Left lung (tissue), 14 donors: ENCODE measurements around the gene ZBTB45. TPM values are rescaled to one million over a fixed set of nuclear protein-coding genes. Genes with fewer than 3 reads are reported as not detected.
A peak's percentile ranks its signal among the peaks of the same experiment; 100 is the strongest.

Experiments
- ATAC-seq: fragments of 200-7000 bp; cut with Tn5 transposase; one replicate; pipeline ENCODE4 v1.9.1; 2020; ENCODE audit warnings: moderate library complexity
- DNase-seq, 4 donors: peaks; one replicate each; pipeline ENCODE4 v3.0.0-alpha.2; 2013 to 2020
- H3K27ac ChIP-seq, 2 donors: fragments of 200-600 bp; sonication (generic) in 1 of 2; one replicate each; pipeline versions ENCODE4 v1.5.0 to v1.8.0; 2020 to 2021
- H3K27me3 ChIP-seq, 2 donors: fragments of 200-600 bp; sonication (generic) in 1 of 2; one replicate each; pipeline versions ENCODE4 v1.5.0 to v1.8.0; 2020 to 2021
- H3K36me3 ChIP-seq, 2 donors: fragments of 200-600 bp; sonication (generic) in 1 of 2; one replicate each; pipeline versions ENCODE4 v1.5.0 to v1.8.0; 2020 to 2021
- H3K4me1 ChIP-seq, 2 donors: fragments of 200-600 bp; one replicate each; pipeline ENCODE4 v1.8.0; 2021
- H3K4me3 ChIP-seq, 2 donors: fragments of 200-600 bp; sonication (generic) in 1 of 2; one replicate each; pipeline versions ENCODE4 v1.5.0 to v1.8.0; 2020 to 2021; ENCODE audit warnings: mild to moderate bottlenecking in 1 of 2
- H3K9me3 ChIP-seq, 2 donors: fragments of 200-600 bp; sonication (generic) in 1 of 2; one replicate each; pipeline versions ENCODE4 v1.5.0 to v1.8.0; 2020 to 2021
- intact Hi-C, 2 donors: fragments of 100-400 bp; cut with DNase I; formaldehyde crosslinking; loops; one replicate each; pipeline versions ENCODE4 v1.11.2 to v1.14.2; 2022
- long read RNA-seq, 12 donors: library from polyadenylated mRNA in 2 of 12; unstranded in 2 of 12; transcript quantifications; one replicate each; pipeline ENCODE4 v2.0.0 and lab custom pipeline, GENCODE V29; 2019 to 2026
- polyA plus RNA-seq, 6 donors: library from polyadenylated mRNA; unstranded; fragments of 120-200 nt; gene quantifications; one replicate each; pipeline ENCODE4 v1.2.1, GENCODE V29; 2013; ENCODE audit not compliant: insufficient read length in 6 of 6
- total RNA-seq, 2 donors: library from RNA; stranded (reverse); fragmentation: NEBNext Ultra II Directional; extraction: Animal tissue kit (Norgen Biotek cat#: 25700); gene quantifications; one replicate each; pipeline ENCODE4 v1.2.1, GENCODE V29; 2021
- TF ChIP-seq, protein P1 (sequence below), 2 donors: fragments of 200-600 bp; sonication (generic) in 1 of 2; IDR thresholded peaks; one replicate each; pipeline versions ENCODE4 v1.5.0 to v1.8.0; 2021; ENCODE audit warnings: antibody characterized with exemption in 2 of 2
- donor health status: DM: no; HTN: yes; CAD: no.
- donor health status: DM: no; HTN: no; CAD: no.

Gene ZBTB45
- total RNA-seq (10 to 100 TPM; 12.7 to 17.7 TPM), polyA plus RNA-seq (10 to 100 TPM in 4 of 6 donors, 1 to 10 TPM in 2; 7.8 to 13.6 (median 11.3) TPM)
- long read RNA-seq, donor 1, partial matches to known transcripts: 5 of 7 reads
- long read RNA-seq, donor 1, other reads (novel, unspliced or antisense): 0 of 7 reads
- long read RNA-seq, donor 2, partial matches to known transcripts: 13 of 13 reads
- long read RNA-seq, donor 2, other reads (novel, unspliced or antisense): 0 of 13 reads
- long read RNA-seq, donor 3, transcript ZBTB45-202 (3 exons, 2,541 nt): major isoform, 6 of 6 reads
- long read RNA-seq, donor 3, partial matches to known transcripts: 0 of 6 reads
- long read RNA-seq, donor 3, other reads (novel, unspliced or antisense): 0 of 6 reads
- long read RNA-seq, donor 4, partial matches to known transcripts: 1 of 1 reads
- long read RNA-seq, donor 4, other reads (novel, unspliced or antisense): 0 of 1 reads
- long read RNA-seq, donor 5, partial matches to known transcripts: 6 of 8 reads
- long read RNA-seq, donor 5, other reads (novel, unspliced or antisense): 0 of 8 reads
- long read RNA-seq, donor 6, partial matches to known transcripts: 0 of 1 reads
- long read RNA-seq, donor 6, other reads (novel, unspliced or antisense): 0 of 1 reads
- long read RNA-seq, donor 7, partial matches to known transcripts: 0 of 3 reads
- long read RNA-seq, donor 7, other reads (novel, unspliced or antisense): 0 of 3 reads
- long read RNA-seq, donor 8, partial matches to known transcripts: 0 of 4 reads
- long read RNA-seq, donor 8, other reads (novel, unspliced or antisense): 0 of 4 reads
- long read RNA-seq, donor 9: 0 reads
- long read RNA-seq, donor 10, partial matches to known transcripts: 0 of 4 reads
- long read RNA-seq, donor 10, other reads (novel, unspliced or antisense): 4 of 4 reads
- long read RNA-seq, donor 11: 0 reads
- long read RNA-seq, donor 12, partial matches to known transcripts: 10 of 12 reads
- long read RNA-seq, donor 12, other reads (novel, unspliced or antisense): 0 of 12 reads

DNA sequence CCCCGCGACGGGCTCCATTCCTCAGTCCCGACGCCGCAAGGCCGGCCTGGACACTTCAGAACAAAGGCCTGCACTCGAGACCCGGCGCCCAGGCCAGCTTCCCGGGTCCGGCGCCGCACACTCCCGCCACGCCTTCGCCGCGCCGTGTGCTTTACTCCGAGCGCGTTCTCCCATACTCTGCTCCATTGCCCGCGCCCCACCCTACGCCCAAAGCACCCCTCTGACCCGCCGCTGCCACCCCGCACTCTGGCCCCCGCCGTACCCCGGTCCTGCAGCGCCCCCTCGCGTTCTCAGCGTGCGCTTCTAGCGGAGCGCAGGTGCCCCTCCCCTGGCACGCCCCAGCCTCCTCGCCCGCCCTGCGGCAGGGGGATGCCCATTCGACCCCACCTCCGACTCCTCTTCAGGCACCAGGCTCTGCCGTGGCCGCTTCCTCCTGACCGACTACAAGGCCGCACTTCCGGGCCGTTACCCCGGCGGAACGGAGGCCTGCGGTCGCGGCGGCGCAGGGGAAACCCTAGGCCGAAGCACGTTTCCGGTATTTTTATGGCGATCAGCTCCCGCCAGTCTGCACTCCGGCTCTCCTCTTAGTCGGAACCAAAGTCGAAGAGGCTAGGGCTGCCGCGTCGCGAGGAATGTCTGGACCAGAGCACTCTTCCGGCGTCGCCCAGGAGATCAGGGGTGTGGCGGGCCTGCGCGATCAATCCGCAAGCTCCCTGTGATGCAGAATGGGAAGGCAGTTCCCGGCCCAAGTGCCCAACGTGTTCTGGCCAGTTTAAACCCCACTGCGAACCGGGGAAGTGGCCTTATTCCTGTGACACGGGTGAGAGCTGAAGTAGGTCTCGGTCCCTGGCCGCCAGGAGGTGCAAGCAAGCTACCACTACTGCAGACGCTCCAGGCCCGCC, at the start of gene ZBTB45:
Gene ZBTB45 (minus strand): TSS at position 456 of the 902 bp plus-strand sequence. CDS start 2,137 bp downstream, outside the sequence.
- H3K27me3 ChIP-seq: no peaks in the 10 kb centered on the region
- H3K9me3 ChIP-seq: no peaks in the 10 kb centered on the region
- peak within 1 kb of the TSS; percentile 77 to 78 for H3K4me3 ChIP-seq
- peak; percentile 91 to 96 (median 94) for DNase-seq
- H3K27ac ChIP-seq: peak within 1 kb of the TSS; percentile 95 to 97
- TF ChIP-seq, protein P1, sequence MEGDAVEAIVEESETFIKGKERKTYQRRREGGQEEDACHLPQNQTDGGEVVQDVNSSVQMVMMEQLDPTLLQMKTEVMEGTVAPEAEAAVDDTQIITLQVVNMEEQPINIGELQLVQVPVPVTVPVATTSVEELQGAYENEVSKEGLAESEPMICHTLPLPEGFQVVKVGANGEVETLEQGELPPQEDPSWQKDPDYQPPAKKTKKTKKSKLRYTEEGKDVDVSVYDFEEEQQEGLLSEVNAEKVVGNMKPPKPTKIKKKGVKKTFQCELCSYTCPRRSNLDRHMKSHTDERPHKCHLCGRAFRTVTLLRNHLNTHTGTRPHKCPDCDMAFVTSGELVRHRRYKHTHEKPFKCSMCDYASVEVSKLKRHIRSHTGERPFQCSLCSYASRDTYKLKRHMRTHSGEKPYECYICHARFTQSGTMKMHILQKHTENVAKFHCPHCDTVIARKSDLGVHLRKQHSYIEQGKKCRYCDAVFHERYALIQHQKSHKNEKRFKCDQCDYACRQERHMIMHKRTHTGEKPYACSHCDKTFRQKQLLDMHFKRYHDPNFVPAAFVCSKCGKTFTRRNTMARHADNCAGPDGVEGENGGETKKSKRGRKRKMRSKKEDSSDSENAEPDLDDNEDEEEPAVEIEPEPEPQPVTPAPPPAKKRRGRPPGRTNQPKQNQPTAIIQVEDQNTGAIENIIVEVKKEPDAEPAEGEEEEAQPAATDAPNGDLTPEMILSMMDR (IDR thresholded peaks at IDR 0.05): peak; percentile 53 to 66
- intact Hi-C loops: no loop called here
- ATAC-seq: peak; percentile 86
- H3K4me1 ChIP-seq: peaks cover 9 to 46% of the 10 kb centered on the region in 2 donors
- peaks cover 0 to 25% of the 10 kb centered on the region in 2 donors for H3K36me3 ChIP-seq

DNA sequence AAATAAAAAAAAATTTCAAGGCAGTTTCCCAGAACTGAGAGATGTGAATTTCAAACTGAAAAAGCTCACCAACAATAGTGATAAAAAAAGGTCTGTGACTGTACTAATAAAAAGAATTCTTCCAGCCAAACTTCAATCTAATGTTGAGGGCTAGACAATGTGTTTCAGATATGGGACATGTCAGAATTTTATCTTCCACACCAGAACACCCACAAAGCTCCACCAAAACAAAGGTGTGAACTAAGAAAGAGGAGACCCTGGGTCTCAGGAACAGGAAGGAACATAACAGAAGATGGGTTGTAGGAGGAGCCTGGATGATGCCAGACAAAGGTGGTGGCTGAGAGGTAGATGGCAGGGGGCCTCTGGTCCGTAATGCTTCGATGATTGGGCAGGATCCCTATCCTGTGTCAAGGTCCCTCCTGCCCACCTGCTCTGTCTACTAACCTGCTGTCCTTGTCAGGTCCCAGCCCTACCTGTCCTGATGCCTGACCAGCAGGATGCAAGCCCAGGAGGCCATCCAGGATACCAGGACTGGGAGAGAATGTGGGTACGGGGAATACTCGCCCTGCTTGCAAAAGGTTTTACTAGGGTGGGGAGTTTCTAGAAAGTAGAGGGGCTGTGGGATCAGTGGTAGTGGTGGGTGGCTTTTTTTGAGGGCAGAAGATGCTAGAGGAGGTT, 49.0 kb upstream of the ZBTB45 start:
- peaks cover 0 to 46% of the 10 kb centered on the region in 2 donors for H3K36me3 ChIP-seq
- no peak for DNase-seq
- TF ChIP-seq, protein P1 (IDR thresholded peaks at IDR 0.05): no peak
- H3K4me1 ChIP-seq: peaks cover 0 to 19% of the 10 kb centered on the region in 2 donors
- peaks cover 0 to 10% of the 10 kb centered on the region in 2 donors for H3K27me3 ChIP-seq
- ATAC-seq: no peak
- H3K4me3 ChIP-seq: no peak overlapping the region
- H3K27ac ChIP-seq: no peak overlapping the region
- no peaks in the 10 kb centered on the region for H3K9me3 ChIP-seq
- intact Hi-C loops: no loop called here

DNA sequence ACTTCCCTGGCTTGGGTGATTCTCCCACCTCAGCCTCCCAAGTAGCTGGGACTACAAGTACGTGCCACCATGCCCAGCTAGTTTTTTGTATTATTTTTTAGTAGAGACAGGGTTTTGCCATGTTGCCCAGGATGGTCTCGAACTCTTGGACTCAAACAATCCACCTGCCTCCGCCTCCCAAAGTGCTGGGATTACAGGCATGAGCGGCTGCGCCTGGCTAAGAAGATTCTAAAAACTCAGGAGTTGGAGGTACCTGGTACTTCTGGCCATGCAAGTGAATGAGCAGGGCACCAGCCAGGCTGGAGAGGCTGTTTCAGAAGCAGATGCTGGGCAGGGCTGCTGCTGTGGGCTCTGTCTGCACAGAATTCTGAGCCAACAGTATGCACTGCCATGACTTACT, 47.4 kb upstream of the ZBTB45 start:
- intact Hi-C loops: no loop called here
- TF ChIP-seq, protein P1 (IDR thresholded peaks at IDR 0.05): no peak
- ATAC-seq (no peak), DNase-seq (no peak)
- Histone ChIP-seq H3K27ac (no peak overlapping the region), H3K4me3 (no peak overlapping the region), H3K36me3 (peaks cover 0 to 46% of the 10 kb centered on the region in 2 donors), H3K27me3 (peaks cover 0 to 26% of the 10 kb centered on the region in 2 donors), H3K9me3 (no peaks in the 10 kb centered on the region), H3K4me1 (peaks cover 11 to 28% of the 10 kb centered on the region in 2 donors)

DNA sequence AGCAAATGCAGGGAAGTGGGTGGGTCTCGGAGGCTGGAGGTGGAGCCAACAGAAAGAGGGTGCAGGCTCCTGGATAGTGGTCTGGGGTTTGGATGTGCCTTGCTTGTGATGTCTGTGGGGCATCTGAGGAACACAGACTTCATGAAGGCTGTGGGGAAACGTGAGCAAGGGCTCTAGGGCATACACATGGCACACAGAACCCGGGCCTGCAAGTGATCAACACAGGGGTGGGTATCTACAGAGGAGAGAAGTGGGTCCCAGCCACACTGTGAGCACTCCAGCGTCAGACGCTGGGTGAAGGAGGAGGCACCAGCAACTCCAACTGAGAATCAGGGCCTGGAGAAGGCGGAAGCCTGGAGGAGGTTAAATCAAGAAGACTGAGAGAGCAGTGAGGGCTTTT, 44.2 kb upstream of the ZBTB45 start:
- TF ChIP-seq, protein P1 (IDR thresholded peaks at IDR 0.05): no peak
- ATAC-seq: no peak
- intact Hi-C loops: no loop called here

More for the DNA sequence above, 44.2 kb upstream of the ZBTB45 start:
- Histone ChIP-seq H3K27me3 (peaks cover 0 to 39% of the 10 kb centered on the region in 2 donors), H3K4me1 (peaks cover 16 to 35% of the 10 kb centered on the region in 2 donors), H3K4me3 (no peak overlapping the region), H3K27ac (no peak overlapping the region), H3K36me3 (peaks cover 0 to 22% of the 10 kb centered on the region in 2 donors), H3K9me3 (no peaks in the 10 kb centered on the region)
- no peak for DNase-seq
